Measurements from ENCODE around the gene OR2H1.

Gene OR2H1

GRCh38 chr6:29490055-29490454 lies 33.1 kb downstream of the OR2H1 start:
- H3K9me3 Mint-ChIP-seq = peaks cover 0 to 4% of the 10 kb centered on the region in 2 donors
- H3K4me3 Mint-ChIP-seq = no peak overlapping the region
- DNase-seq (no peak), ATAC-seq (replicated peaks) (no peak)
- H3K36me3 Mint-ChIP-seq = no peaks in the 10 kb centered on the region
- H3K27ac Mint-ChIP-seq = no peak overlapping the region
- peaks cover 10 to 19% of the 10 kb centered on the region in 2 donors for H3K27me3 Mint-ChIP-seq
- no peaks in the 10 kb centered on the region for H3K4me1 Mint-ChIP-seq

DNA sequence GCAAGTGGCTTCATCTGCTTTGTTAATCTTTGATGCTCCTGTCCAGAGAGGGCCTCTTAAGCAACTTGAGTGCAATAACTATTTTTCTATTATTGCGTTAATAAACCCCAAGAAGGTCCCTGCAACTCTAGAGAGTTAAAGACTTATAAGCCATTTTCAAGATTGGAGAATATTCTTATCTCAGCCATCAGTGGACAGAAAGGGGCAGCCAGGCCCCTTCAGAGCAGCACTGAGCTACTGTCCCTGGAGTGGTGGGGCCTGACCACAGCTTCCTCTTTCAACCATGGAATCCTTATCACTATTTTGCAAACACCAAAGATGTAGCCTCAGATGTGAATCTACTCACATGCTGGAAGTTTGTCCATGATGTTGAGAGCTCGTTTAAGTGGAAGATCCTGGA lies 33.6 kb downstream of the OR2H1 start:
- H3K27me3 Mint-ChIP-seq = peaks cover 12 to 24% of the 10 kb centered on the region in 2 donors
- ATAC-seq (replicated peaks) (no peak), DNase-seq (no peak)
- no peaks in the 10 kb centered on the region for H3K4me1 Mint-ChIP-seq
- H3K9me3 Mint-ChIP-seq = peaks cover 0 to 4% of the 10 kb centered on the region in 2 donors
- no peak overlapping the region for H3K27ac Mint-ChIP-seq
- no peaks in the 10 kb centered on the region for H3K36me3 Mint-ChIP-seq
- H3K4me3 Mint-ChIP-seq = no peak overlapping the region

GRCh38 chr6:29491574-29491973 lies 34.6 kb downstream of the OR2H1 start:
- H3K9me3 Mint-ChIP-seq = peaks cover 0 to 4% of the 10 kb centered on the region in 2 donors
- H3K36me3 Mint-ChIP-seq = no peaks in the 10 kb centered on the region
- no peak overlapping the region for H3K4me3 Mint-ChIP-seq
- peaks cover 14 to 22% of the 10 kb centered on the region in 2 donors for H3K27me3 Mint-ChIP-seq
- DNase-seq (no peak), ATAC-seq (replicated peaks) (no peak)
- no peak overlapping the region for H3K27ac Mint-ChIP-seq
- no peaks in the 10 kb centered on the region for H3K4me1 Mint-ChIP-seq

GRCh38 chr6:29493261-29493660 lies 36.3 kb downstream of the OR2H1 start:
- Mint-ChIP-seq H3K4me3 (no peak overlapping the region), H3K27ac (no peak overlapping the region), H3K27me3 (peaks cover 13 to 19% of the 10 kb centered on the region in 2 donors), H3K36me3 (no peaks in the 10 kb centered on the region), H3K4me1 (no peaks in the 10 kb centered on the region), H3K9me3 (peaks cover 0 to 4% of the 10 kb centered on the region in 2 donors)
- DNase-seq = no peak
- no peak for ATAC-seq (replicated peaks)

DNA sequence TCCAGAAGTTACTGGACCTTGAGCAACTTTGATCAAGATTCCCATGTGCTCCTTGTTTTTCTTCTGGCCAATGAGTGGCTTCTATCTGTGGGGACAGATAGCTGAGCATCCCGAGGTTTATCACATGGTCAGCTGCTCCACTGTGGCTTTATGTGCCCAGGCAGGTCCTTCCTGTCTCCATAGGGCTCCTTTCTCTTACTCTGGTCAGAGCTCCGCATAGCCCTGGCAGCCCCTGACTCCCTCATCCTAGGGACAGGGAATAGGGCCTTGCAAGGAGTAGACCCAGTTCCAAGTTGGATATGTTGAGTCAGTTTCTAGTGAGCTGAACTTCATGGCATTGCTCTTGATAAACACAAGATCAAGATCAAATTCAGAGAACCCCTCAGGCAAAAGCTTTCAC lies 37.2 kb downstream of the OR2H1 start:
- no peaks in the 10 kb centered on the region for H3K36me3 Mint-ChIP-seq
- peaks cover 19 to 21% of the 10 kb centered on the region in 2 donors for H3K27me3 Mint-ChIP-seq
- H3K4me1 Mint-ChIP-seq = no peaks in the 10 kb centered on the region
- ATAC-seq (replicated peaks) (no peak), DNase-seq (no peak)
- no peak overlapping the region for H3K27ac Mint-ChIP-seq
- H3K9me3 Mint-ChIP-seq = peaks cover 0 to 4% of the 10 kb centered on the region in 2 donors
- no peak overlapping the region for H3K4me3 Mint-ChIP-seq

DNA sequence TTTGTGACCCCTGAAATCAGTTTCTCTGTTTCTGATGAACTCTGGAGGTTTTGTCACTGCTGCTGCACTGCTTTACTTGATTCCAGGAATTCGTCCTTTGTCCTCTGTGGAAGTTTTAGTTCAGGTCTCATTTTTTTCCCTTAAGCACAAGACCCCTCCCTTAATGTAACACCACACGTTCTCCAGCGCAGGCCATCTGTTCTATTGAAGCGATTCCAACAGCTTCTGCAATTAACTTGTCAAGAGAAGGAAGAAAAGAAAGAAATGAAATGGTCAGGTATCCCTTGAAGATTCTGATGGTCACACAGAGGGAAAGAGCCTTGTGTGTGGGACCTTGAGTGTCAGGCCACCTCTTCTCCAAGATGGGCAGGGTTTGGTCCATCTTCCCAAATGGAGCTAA lies 38.6 kb downstream of the OR2H1 start:
- H3K4me1 Mint-ChIP-seq = no peaks in the 10 kb centered on the region
- no peak for DNase-seq
- no peak overlapping the region for H3K4me3 Mint-ChIP-seq
- ATAC-seq (replicated peaks) = no peak
- H3K27ac Mint-ChIP-seq = no peak overlapping the region
- peaks cover 0 to 4% of the 10 kb centered on the region in 2 donors for H3K9me3 Mint-ChIP-seq
- peaks cover 23 to 24% of the 10 kb centered on the region in 2 donors for H3K27me3 Mint-ChIP-seq
- no peaks in the 10 kb centered on the region for H3K36me3 Mint-ChIP-seq

- no peaks in the 10 kb centered on the region for H3K9me3 Mint-ChIP-seq
- H3K27ac Mint-ChIP-seq = no peak overlapping the region
- no peak for ATAC-seq (replicated peaks)
- H3K4me3 Mint-ChIP-seq = no peak overlapping the region
- H3K36me3 Mint-ChIP-seq = no peaks in the 10 kb centered on the region
- peaks cover 25% of the 10 kb centered on the region in 2 donors for H3K27me3 Mint-ChIP-seq
- no peaks in the 10 kb centered on the region for H3K4me1 Mint-ChIP-seq
- DNase-seq = no peak
These were observed 40.0 kb downstream of the OR2H1 start for GRCh38 chr6:29496961-29497360.

- H3K4me3 Mint-ChIP-seq = no peak overlapping the region
- no peak overlapping the region for H3K27ac Mint-ChIP-seq
- no peaks in the 10 kb centered on the region for H3K9me3 Mint-ChIP-seq
- no peak for DNase-seq
- no peaks in the 10 kb centered on the region for H3K4me1 Mint-ChIP-seq
- peaks cover 30 to 32% of the 10 kb centered on the region in 2 donors for H3K27me3 Mint-ChIP-seq
- no peaks in the 10 kb centered on the region for H3K36me3 Mint-ChIP-seq
- ATAC-seq (replicated peaks) = no peak
These were observed 42.7 kb downstream of the OR2H1 start for GRCh38 chr6:29499704-29500103.

DNA sequence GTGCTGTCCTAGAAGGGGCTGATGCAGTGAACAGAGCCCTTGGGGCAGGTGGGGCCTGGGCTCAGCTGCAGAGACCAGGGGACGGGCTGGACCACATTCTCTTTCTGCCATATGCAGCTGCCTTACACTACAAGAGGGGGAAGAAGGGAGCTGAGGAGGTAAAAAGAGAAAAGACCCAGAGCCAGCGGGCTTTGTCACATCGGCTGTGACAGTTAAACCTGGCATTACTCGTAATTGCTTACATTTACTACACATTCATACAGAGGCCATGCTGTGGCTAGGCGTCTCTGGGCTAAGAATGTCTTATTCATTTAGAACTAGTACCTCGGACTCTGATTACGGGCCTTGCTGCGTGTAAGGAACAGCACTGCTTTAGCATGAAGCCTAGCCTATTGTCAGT lies 43.6 kb downstream of the OR2H1 start:
- H3K9me3 Mint-ChIP-seq = no peaks in the 10 kb centered on the region
- no peaks in the 10 kb centered on the region for H3K36me3 Mint-ChIP-seq
- DNase-seq (no peak), ATAC-seq (replicated peaks) (no peak)
- no peaks in the 10 kb centered on the region for H3K4me1 Mint-ChIP-seq
- peaks cover 22 to 32% of the 10 kb centered on the region in 2 donors for H3K27me3 Mint-ChIP-seq
- H3K4me3 Mint-ChIP-seq = no peak overlapping the region
- no peak overlapping the region for H3K27ac Mint-ChIP-seq

DNA sequence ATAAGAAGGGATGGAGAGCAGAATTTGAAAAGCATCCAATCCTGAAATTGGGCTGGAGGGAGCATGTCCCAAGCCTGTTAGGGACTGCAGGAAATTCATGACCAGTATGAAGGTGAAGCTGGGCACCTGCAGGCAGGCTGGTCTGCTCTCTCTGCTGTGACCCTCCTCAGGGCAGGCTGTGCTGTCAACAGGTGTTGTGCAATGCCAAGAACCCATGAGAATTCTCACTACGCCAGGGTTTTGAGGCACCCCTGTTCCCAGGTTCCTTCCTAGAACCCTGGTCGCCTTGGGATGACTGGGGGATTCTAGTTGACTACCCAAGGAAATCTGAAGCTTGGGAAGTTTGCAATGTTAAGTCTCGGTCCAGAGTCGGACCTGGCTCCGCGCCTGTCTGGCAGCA lies 44.2 kb downstream of the OR2H1 start:
- ATAC-seq (replicated peaks) = no peak
- no peak overlapping the region for H3K27ac Mint-ChIP-seq
- H3K9me3 Mint-ChIP-seq = no peaks in the 10 kb centered on the region
- no peak overlapping the region for H3K4me3 Mint-ChIP-seq
- DNase-seq = no peak
- no peaks in the 10 kb centered on the region for H3K36me3 Mint-ChIP-seq
- H3K27me3 Mint-ChIP-seq = peaks cover 20 to 33% of the 10 kb centered on the region in 2 donors
- H3K4me1 Mint-ChIP-seq = no peaks in the 10 kb centered on the region

GRCh38 chr6:29502181-29502580 lies 45.2 kb downstream of the OR2H1 start:
- ATAC-seq (replicated peaks) (no peak), DNase-seq (no peak)
- Mint-ChIP-seq H3K27me3 (peaks cover 20 to 34% of the 10 kb centered on the region in 2 donors), H3K27ac (no peak overlapping the region), H3K4me3 (no peak overlapping the region), H3K4me1 (no peaks in the 10 kb centered on the region), H3K36me3 (no peaks in the 10 kb centered on the region), H3K9me3 (no peaks in the 10 kb centered on the region)

GRCh38 chr6:29502597-29502996 lies 45.6 kb downstream of the OR2H1 start:
- H3K4me1 Mint-ChIP-seq = no peaks in the 10 kb centered on the region
- H3K36me3 Mint-ChIP-seq = no peaks in the 10 kb centered on the region
- H3K27me3 Mint-ChIP-seq = peaks cover 16 to 30% of the 10 kb centered on the region in 2 donors
- DNase-seq = no peak
- ATAC-seq (replicated peaks) = no peak
- H3K4me3 Mint-ChIP-seq = no peak overlapping the region
- no peak overlapping the region for H3K27ac Mint-ChIP-seq
- no peaks in the 10 kb centered on the region for H3K9me3 Mint-ChIP-seq

- Mint-ChIP-seq H3K4me1 (no peaks in the 10 kb centered on the region), H3K27me3 (peaks cover 15 to 33% of the 10 kb centered on the region in 2 donors), H3K9me3 (no peaks in the 10 kb centered on the region), H3K27ac (no peak overlapping the region), H3K4me3 (no peak overlapping the region), H3K36me3 (no peaks in the 10 kb centered on the region)
- no peak for DNase-seq
- no peak for ATAC-seq (replicated peaks)
These were observed 48.0 kb downstream of the OR2H1 start for GRCh38 chr6:29504961-29505360.

- no peak overlapping the region for H3K4me3 Mint-ChIP-seq
- H3K27me3 Mint-ChIP-seq = peaks cover 17 to 35% of the 10 kb centered on the region in 2 donors
- H3K36me3 Mint-ChIP-seq = no peaks in the 10 kb centered on the region
- no peak for DNase-seq
- no peak for ATAC-seq (replicated peaks)
- no peaks in the 10 kb centered on the region for H3K4me1 Mint-ChIP-seq
- H3K9me3 Mint-ChIP-seq = no peaks in the 10 kb centered on the region
- no peak overlapping the region for H3K27ac Mint-ChIP-seq
These were observed 48.9 kb downstream of the OR2H1 start for GRCh38 chr6:29505808-29506207.

DNA sequence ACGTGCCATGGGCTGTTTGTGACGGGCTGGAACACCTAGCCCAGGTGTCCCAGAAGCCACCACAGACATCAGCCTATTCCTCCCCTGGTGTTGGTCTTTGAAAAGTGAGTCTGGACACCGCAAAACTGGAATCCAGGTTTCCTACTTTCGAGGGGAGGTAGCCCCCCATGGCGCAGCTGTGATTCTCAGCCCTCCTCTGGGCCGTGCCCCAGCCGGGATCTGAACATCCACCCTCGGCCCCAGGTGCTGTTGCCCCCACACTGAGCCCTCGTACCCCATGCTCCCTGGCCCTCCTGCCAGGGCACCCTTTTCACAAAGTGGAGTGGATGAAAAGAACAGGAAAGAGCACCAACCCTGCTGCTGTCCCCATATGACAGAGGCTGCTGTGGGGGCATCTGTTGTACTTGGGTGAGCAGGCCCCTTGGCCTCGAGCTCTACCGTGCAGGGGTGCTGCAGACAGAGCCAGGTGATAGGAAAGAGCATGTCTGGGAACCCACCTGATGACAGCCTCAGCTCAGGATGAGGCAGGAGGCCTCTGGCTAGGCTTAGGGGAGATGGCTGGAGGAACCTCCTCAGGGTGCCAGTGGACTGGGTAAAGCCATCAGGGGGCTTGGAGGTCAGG lies 49.6 kb downstream of the OR2H1 start:
- Mint-ChIP-seq H3K36me3 (no peaks in the 10 kb centered on the region), H3K9me3 (no peaks in the 10 kb centered on the region), H3K27ac (no peak overlapping the region), H3K4me3 (no peak overlapping the region), H3K4me1 (no peaks in the 10 kb centered on the region), H3K27me3 (peaks cover 19 to 38% of the 10 kb centered on the region in 2 donors)
- DNase-seq = no peak
- ATAC-seq (replicated peaks) = no peak

DNA sequence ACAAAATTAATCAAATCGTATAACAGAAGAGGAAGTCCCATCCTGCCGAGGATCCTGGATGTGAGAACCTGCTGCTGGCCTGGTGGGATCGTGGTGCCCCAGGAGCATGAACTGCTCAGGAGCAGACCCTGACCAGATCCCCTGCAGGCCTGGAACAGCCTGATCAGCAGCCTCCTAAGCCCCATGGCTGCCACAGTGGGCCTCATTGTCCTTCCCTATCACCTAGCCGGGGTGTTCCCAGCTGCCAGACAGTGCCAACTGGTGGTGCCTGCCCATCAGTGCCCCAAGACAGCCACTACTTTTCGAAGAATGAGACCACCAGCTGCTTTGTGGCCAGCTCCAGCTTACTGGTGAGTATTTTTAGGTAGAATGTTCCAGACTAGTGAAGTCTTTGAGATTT lies 50.4 kb downstream of the OR2H1 start:
- Mint-ChIP-seq H3K4me1 (no peaks in the 10 kb centered on the region), H3K36me3 (no peaks in the 10 kb centered on the region), H3K9me3 (no peaks in the 10 kb centered on the region), H3K27me3 (peaks cover 19 to 42% of the 10 kb centered on the region in 2 donors), H3K27ac (no peak overlapping the region), H3K4me3 (no peak overlapping the region)
- no peak for ATAC-seq (replicated peaks)
- no peak for DNase-seq
